GM13977 (cell line): ENCODE measurements around the gene EPS8L3.
"Not testable (repeated sequence)": the region's sequence is repeated elsewhere in the genome, so short reads cannot be mapped to it uniquely, and the experiment has no call there.

Experiments
- DNase-seq: peaks from one replicate; pipeline ENCODE4 v3.0.0; 2012; ENCODE audit warnings: low spot score
- CTCF ChIP-seq: IDR thresholded peaks from 2 replicates; pipeline ENCODE4 v1.5.1; 2012; ENCODE audit warnings: mild to moderate bottlenecking, control low read depth; ENCODE audit not compliant: insufficient read depth; ENCODE audit errors: extremely low read depth, missing control alignments
- in situ Hi-C: fragments of 300-500 bp; cut with MboI; formaldehyde crosslinking; loops from one replicate; pipeline ENCODE4 v1.12.0; 2022; ENCODE audit warnings: low sequenced_read_pairs, low pct_unique_long_range_greater_than_20kb, mixed read lengths, inconsistent platforms; ENCODE audit not compliant: unreplicated experiment

The EPS8L3 gene

GRCh38 chr1:109769330-109770078, 5.8 kb upstream of the EPS8L3 start:
- no peak for TF ChIP-seq CTCF
- no peak for DNase-seq
- in situ Hi-C loops: loop anchor here (5.0 to 10.0 kb wide), 2 partner anchors 127 to 225 kb away; partner anchors contain the start of gene GNAI3

- no peak for TF ChIP-seq CTCF
- no peak for DNase-seq
- in situ Hi-C loops: no loop called here
These were observed 5.1 kb upstream of the EPS8L3 start for GRCh38 chr1:109768820-109769219.

GRCh38 chr1:109768335-109768650, 4.6 kb upstream of the EPS8L3 start:
- in situ Hi-C loops: no loop called here
- DNase-seq: no peak
- no peak for TF ChIP-seq CTCF

- no peak for DNase-seq
- no peak for TF ChIP-seq CTCF
- in situ Hi-C loops: no loop called here
These were observed 4.1 kb upstream of the EPS8L3 start for GRCh38 chr1:109767637-109768334.

- in situ Hi-C loops, DNase-seq: not testable (repeated sequence)
These were observed 3.4 kb upstream of the EPS8L3 start for GRCh38 chr1:109766991-109767636.

GRCh38 chr1:109765896-109766615, 2.3 kb upstream of the EPS8L3 start:
- no peak for TF ChIP-seq CTCF
- no peak for DNase-seq
- in situ Hi-C loops: no loop called here
